Mesenchymal stem cell (in vitro differentiated cells and primary cell): ENCODE data around the gene FHOD3.

Experiments
- DNase-seq: peaks from one replicate; pipeline ENCODE4 v3.0.0-alpha.2; 2013
- H2AFZ ChIP-seq: one replicate; pipeline ENCODE4 v1.6.1; 2013; ENCODE audit warnings: low read depth, mild to moderate bottlenecking, control low read depth, inconsistent platforms, low read length, moderate library complexity
- H2AK5ac ChIP-seq: 2 replicates; pipeline ENCODE4 v1.6.1; 2013; ENCODE audit warnings: low read length, moderate library complexity, mild to moderate bottlenecking, inconsistent platforms; ENCODE audit not compliant: severe bottlenecking
- H2BK120ac ChIP-seq: one replicate; pipeline ENCODE4 v1.6.1; 2013; ENCODE audit warnings: low read depth, mild to moderate bottlenecking, inconsistent platforms, low read length, moderate library complexity
- H2BK12ac ChIP-seq, 2 experiments: one replicate each; pipeline ENCODE4 v1.6.1; 2013; ENCODE audit warnings: inconsistent platforms in 2 of 2, low read length in 2 of 2, mild to moderate bottlenecking in 2 of 2, moderate library complexity in 2 of 2, control low read depth in 1 of 2
- H2BK15ac ChIP-seq: one replicate; pipeline ENCODE4 v1.6.1; 2013; ENCODE audit warnings: mild to moderate bottlenecking, low read depth, inconsistent platforms; ENCODE audit not compliant: poor library complexity, severe bottlenecking
- H2BK5ac ChIP-seq: 2 replicates; pipeline ENCODE4 v1.6.1; 2013; ENCODE audit warnings: low read depth, mild to moderate bottlenecking, low read length, control low read depth, inconsistent platforms; ENCODE audit not compliant: poor library complexity, severe bottlenecking
- H3K14ac ChIP-seq, 2 experiments: one replicate each; pipeline ENCODE4 v1.6.1; 2013; ENCODE audit warnings: inconsistent platforms in 2 of 2, low read length in 2 of 2, control low read depth in 1 of 2, mild to moderate bottlenecking in 1 of 2, moderate library complexity in 1 of 2
- H3K18ac ChIP-seq, 2 experiments: one replicate each; pipeline ENCODE4 v1.6.1; 2013; ENCODE audit warnings: inconsistent platforms in 2 of 2, low read length in 2 of 2, control low read depth in 1 of 2, low read depth in 1 of 2, mild to moderate bottlenecking in 1 of 2
- H3K23ac ChIP-seq, 2 experiments: one replicate each; pipeline ENCODE4 v1.6.1; 2013; ENCODE audit warnings: inconsistent platforms in 2 of 2, low read length in 2 of 2, mild to moderate bottlenecking in 2 of 2, moderate library complexity in 2 of 2, control low read depth in 1 of 2
- H3K27ac ChIP-seq: 2 replicates; pipeline ENCODE4 v1.5.1; 2013; ENCODE audit warnings: mild to moderate bottlenecking, moderate library complexity, low read length, control low read depth, inconsistent platforms; ENCODE audit not compliant: poor library complexity, severe bottlenecking
- H3K27me3 ChIP-seq, 2 experiments: 2 replicates each; pipeline versions ENCODE4 v1.6.1 to v1.7.0; 2013; ENCODE audit warnings: low read length in 2 of 2, mild to moderate bottlenecking in 2 of 2, moderate library complexity in 2 of 2, control low read depth in 1 of 2, inconsistent platforms in 1 of 2; ENCODE audit not compliant: control insufficient read depth in 1 of 2, insufficient read depth in 1 of 2
- H3K36me3 ChIP-seq, 2 experiments: 2 replicates each; pipeline versions ENCODE4 v1.6.1 to v1.7.0; 2013; ENCODE audit warnings: low read length in 2 of 2, control low read depth in 1 of 2, inconsistent platforms in 1 of 2, low read depth in 1 of 2, mild to moderate bottlenecking in 1 of 2; ENCODE audit not compliant: insufficient read depth in 2 of 2, control insufficient read depth in 1 of 2
- H3K4ac ChIP-seq, 2 experiments: one replicate each; pipeline ENCODE4 v1.6.1; 2013; ENCODE audit warnings: inconsistent platforms in 2 of 2, low read length in 2 of 2, mild to moderate bottlenecking in 2 of 2, moderate library complexity in 2 of 2, control low read depth in 1 of 2, low read depth in 1 of 2
- H3K4me1 ChIP-seq: 2 replicates; pipeline ENCODE4 v1.6.1; 2013; ENCODE audit warnings: low read depth, low read length, control low read depth; ENCODE audit not compliant: control insufficient read depth, insufficient read depth
- H3K4me2 ChIP-seq: 2 replicates; pipeline ENCODE4 v1.6.1; 2013; ENCODE audit warnings: low read length, mild to moderate bottlenecking, inconsistent platforms; ENCODE audit not compliant: poor library complexity, severe bottlenecking
- H3K4me3 ChIP-seq, 2 experiments: 2 replicates each; pipeline versions ENCODE4 v1.5.1 to v1.7.0; 2013; ENCODE audit warnings: low read length in 2 of 2, mild to moderate bottlenecking in 2 of 2, control low read depth in 1 of 2, low read depth in 1 of 2; ENCODE audit not compliant: insufficient read depth in 1 of 2
- H3K79me1 ChIP-seq: replicated peaks from 2 replicates; pipeline ENCODE4 v1.6.1; 2013; ENCODE audit warnings: mild to moderate bottlenecking, control low read depth, low read length, inconsistent platforms; ENCODE audit not compliant: poor library complexity, severe bottlenecking
- H3K9ac ChIP-seq: 2 replicates; pipeline ENCODE4 v1.7.0; 2013; ENCODE audit warnings: mild to moderate bottlenecking, low read length, moderate library complexity
- H3K9me3 ChIP-seq: 2 replicates; pipeline ENCODE4 v1.7.0; 2013; ENCODE audit warnings: mild to moderate bottlenecking, low read length; ENCODE audit not compliant: control insufficient read depth
- H4K8ac ChIP-seq: one replicate; pipeline ENCODE4 v1.6.1; 2013; ENCODE audit warnings: inconsistent platforms, mild to moderate bottlenecking, low read length, moderate library complexity
- H4K91ac ChIP-seq: one replicate; pipeline ENCODE4 v1.6.1; 2013; ENCODE audit warnings: mild to moderate bottlenecking, low read length, inconsistent platforms
- WGBS: methylation state at CpG from one replicate; pipeline ENCODE4 v1.1.7; 2013; ENCODE audit warnings: mixed read lengths; 5-methylcytosine and 5-hydroxymethylcytosine counted together

FHOD3 gene

DNA sequence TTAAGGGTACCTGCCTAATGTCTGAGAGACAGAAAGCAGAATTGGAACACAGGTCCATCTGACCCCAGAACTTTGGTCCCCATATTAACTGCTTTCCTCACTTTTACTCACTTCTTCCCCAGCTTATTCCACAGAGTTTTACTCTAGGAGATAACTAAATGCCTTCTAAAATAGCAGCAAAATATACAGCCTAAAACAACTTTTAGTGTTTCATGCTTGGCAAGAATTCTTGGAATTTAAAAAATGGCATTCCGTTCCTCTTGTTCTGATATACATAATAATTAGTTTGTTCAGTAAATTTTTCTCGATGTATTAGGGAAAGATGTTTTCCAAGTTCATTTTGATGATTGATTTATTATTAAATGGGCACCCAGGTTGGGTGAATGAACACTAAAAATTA, 151.9 kb downstream of the FHOD3 start:
- Histone ChIP-seq H2BK15ac (no peak overlapping the region), H3K4ac (no peak overlapping the region), H2BK5ac (peak overlapping the region; percentile 79), H3K4me2 (no peak overlapping the region), H3K27ac (peak overlapping the region; percentile 96), H3K79me1 (peaks cover 34% of the 10 kb centered on the region), H3K36me3 (no peaks in the 10 kb centered on the region), H4K91ac (no peak overlapping the region), H2AK5ac (peak overlapping the region; percentile 62), H3K23ac (no peak overlapping the region), H2BK120ac (no peak overlapping the region), H3K4me3 (no peak overlapping the region), H4K8ac (no peak overlapping the region), H3K9ac (no peak overlapping the region), H3K14ac (no peak overlapping the region), H3K27me3 (no peaks in the 10 kb centered on the region), H3K4me1 (peaks cover 20% of the 10 kb centered on the region), H2BK12ac (no peak overlapping the region), H3K9me3 (no peaks in the 10 kb centered on the region), H3K18ac (no peak overlapping the region), H2AFZ (no peak overlapping the region)
- DNase-seq: no peak
- 78% methylated on average over 2 of the region's 2 CpGs for WGBS

DNA sequence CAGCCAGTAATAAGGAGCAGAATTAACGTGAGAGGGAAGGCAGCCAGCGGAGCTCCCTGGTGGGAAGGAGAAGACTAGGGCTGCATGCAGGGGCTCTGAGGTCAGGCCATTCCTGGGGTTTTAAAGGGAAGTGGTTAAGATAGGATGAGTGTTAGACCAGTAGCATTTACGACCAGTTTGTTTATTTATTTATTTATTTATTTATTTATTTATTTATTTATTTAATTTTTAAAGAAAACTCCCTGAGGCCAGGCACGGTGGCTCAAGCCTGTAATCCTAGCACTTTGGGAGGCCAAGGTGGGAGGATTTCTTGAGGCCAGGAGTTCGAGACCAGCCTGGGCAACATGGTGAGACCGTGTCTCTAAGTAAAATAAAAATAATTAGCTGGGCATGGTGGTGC, 152.8 kb downstream of the FHOD3 start:
- peak overlapping the region; percentile 77 for H3K27ac ChIP-seq
- H3K4me1 ChIP-seq: peaks cover 20% of the 10 kb centered on the region
- H3K36me3 ChIP-seq: no peaks in the 10 kb centered on the region
- no peaks in the 10 kb centered on the region for H3K27me3 ChIP-seq
- H3K23ac ChIP-seq: no peak overlapping the region
- no peak for DNase-seq
- H3K18ac ChIP-seq: no peak overlapping the region
- no peak overlapping the region for H3K4ac ChIP-seq
- no peak overlapping the region for H2AK5ac ChIP-seq
- no peaks in the 10 kb centered on the region for H3K9me3 ChIP-seq
- WGBS: 77% methylated on average over 5 of the region's 6 CpGs
- H4K8ac ChIP-seq: no peak overlapping the region
- no peak overlapping the region for H4K91ac ChIP-seq
- H2BK12ac ChIP-seq: no peak overlapping the region
- no peak overlapping the region for H3K4me3 ChIP-seq
- no peak overlapping the region for H3K14ac ChIP-seq
- no peak overlapping the region for H2AFZ ChIP-seq
- no peak overlapping the region for H3K4me2 ChIP-seq
- H2BK120ac ChIP-seq: no peak overlapping the region
- peaks cover 33% of the 10 kb centered on the region for H3K79me1 ChIP-seq
- H2BK15ac ChIP-seq: no peak overlapping the region
- H3K9ac ChIP-seq: no peak overlapping the region
- H2BK5ac ChIP-seq: no peak overlapping the region

DNA sequence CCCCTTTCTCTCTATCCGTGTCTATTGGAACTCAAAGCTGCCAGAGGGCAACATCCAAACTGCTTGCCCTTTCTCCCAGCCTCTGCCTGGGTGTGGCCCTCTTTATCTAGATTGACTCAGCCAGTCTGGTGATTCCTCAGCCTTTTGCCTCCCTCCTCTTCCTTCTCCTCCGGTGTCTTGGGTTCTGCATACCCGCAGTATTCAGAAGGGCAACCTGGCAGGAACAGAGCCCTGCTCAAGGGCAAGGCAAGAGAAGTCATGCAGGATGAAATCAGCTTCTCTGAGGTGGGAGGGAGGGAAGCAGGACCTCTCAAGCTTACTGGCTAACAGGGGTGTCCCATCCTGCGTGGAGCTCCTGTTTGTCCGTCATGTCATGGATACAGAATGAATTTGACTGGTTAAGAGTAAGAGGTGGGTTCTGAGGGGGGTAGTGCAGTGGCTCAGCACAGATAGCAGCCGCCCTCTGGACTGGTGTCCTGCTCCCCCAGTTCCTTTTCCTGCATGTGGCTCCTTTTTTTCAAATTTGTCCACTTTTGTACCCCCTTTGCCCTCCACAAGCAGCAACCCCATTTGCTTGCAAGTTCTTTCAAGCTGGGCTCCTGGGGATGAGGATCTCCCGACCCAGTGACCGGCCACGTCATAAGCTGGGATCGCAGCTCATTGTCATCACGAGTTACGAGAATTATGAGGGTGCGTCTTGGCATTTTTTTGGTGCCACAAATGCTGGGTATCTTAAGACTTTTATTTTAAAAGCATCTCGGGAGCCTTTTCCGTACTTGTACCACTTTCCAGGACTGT, 154.1 kb downstream of the FHOD3 start:
- no peak overlapping the region for H3K27ac ChIP-seq
- H3K9me3 ChIP-seq: no peaks in the 10 kb centered on the region
- no peak overlapping the region for H4K8ac ChIP-seq
- no peak overlapping the region for H3K4me2 ChIP-seq
- no peak overlapping the region for H4K91ac ChIP-seq
- H3K14ac ChIP-seq: no peak overlapping the region
- H2AK5ac ChIP-seq: peak overlapping the region; percentile 57
- no peak for DNase-seq
- WGBS: 89% methylated on average over 15 of the region's 15 CpGs
- no peak overlapping the region for H2BK120ac ChIP-seq
- no peak overlapping the region for H3K18ac ChIP-seq
- no peak overlapping the region for H2BK5ac ChIP-seq
- no peak overlapping the region for H2BK15ac ChIP-seq
- H3K4me3 ChIP-seq: no peak overlapping the region
- H3K27me3 ChIP-seq: no peaks in the 10 kb centered on the region
- H2BK12ac ChIP-seq: no peak overlapping the region
- H3K79me1 ChIP-seq: peaks cover 32% of the 10 kb centered on the region
- no peaks in the 10 kb centered on the region for H3K36me3 ChIP-seq
- no peak overlapping the region for H2AFZ ChIP-seq
- no peak overlapping the region for H3K23ac ChIP-seq
- H3K9ac ChIP-seq: no peak overlapping the region
- H3K4me1 ChIP-seq: peaks cover 15% of the 10 kb centered on the region
- H3K4ac ChIP-seq: no peak overlapping the region

DNA sequence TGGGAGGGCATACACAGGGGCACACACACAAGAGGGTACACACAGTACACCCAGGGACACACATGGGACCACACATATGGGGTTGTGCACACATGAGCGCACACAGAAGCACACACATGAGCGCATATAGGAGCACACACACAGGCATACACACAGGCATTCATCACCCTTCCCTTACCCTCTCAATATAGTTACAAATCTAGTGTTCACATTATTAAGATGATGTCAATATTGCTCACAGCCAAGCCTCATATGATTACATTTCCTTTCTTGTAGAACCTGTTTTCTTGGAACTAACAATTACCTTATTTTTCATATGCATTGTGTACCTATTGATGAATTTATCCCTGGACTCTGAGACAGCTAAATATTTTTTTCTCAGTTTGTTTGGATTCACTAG, 156.7 kb downstream of the FHOD3 start:
- Histone ChIP-seq H3K23ac (no peak overlapping the region), H3K4me1 (peaks cover 7% of the 10 kb centered on the region), H3K9me3 (no peaks in the 10 kb centered on the region), H3K36me3 (no peaks in the 10 kb centered on the region), H2BK5ac (no peak overlapping the region), H2BK12ac (no peak overlapping the region), H2AK5ac (no peak overlapping the region), H3K9ac (no peak overlapping the region), H4K91ac (no peak overlapping the region), H3K79me1 (peaks cover 41% of the 10 kb centered on the region), H3K14ac (no peak overlapping the region), H3K4me3 (no peak overlapping the region), H4K8ac (no peak overlapping the region), H3K27ac (no peak overlapping the region), H2BK15ac (no peak overlapping the region), H3K18ac (no peak overlapping the region), H3K4me2 (no peak overlapping the region), H3K4ac (no peak overlapping the region), H2AFZ (no peak overlapping the region), H2BK120ac (no peak overlapping the region), H3K27me3 (no peaks in the 10 kb centered on the region)
- 100% methylated on average over 2 of the region's 2 CpGs for WGBS
- no peak for DNase-seq
